ENCODE measurements around the gene TSPAN33. TPM values are rescaled to one million over a fixed set of nuclear protein-coding genes. Genes with fewer than 3 reads are reported as not detected.

TSPAN33 gene
- total and polyA plus RNA-seq, 10 of the 15 experiments (the other 5 are each of a cell fraction or from before 2014, with no cell fraction given): 12.0 to 123 (median 86.3) TPM

- TF ChIP-seq ZNF592 (IDR thresholded peaks at IDR 0.05) (no peak), ZNF384 (IDR thresholded peaks at IDR 0.05; ENCODE audit: borderline replicate concordance, low read depth, low read length) (no peak)
Measured at GRCh38 chr7:129184981-129185670, 40.6 kb downstream of the TSPAN33 start (continued).

GRCh38 chr7:129186749-129187260 is 42.3 kb downstream of the TSPAN33 start:
- no TSS peak for BruUV-seq (replicated peaks)
- FAIRE-seq: no peak
- Histone ChIP-seq H3K27me3 (replicated peaks in 1 of 2; ENCODE audit: control insufficient read depth in 2 of 2, insufficient read depth in 2 of 2, low read length in 1 of 2) (0 out of 4 replicates have a peak, but pooled peaks cover 0 to 1% of the 10 kb centered on the region in 2 experiments), H3K9ac (ENCODE audit: control insufficient read depth, insufficient read depth, low read length) (no peak overlapping the region), H4K20me1 (ENCODE audit: control insufficient read depth, insufficient read depth) (no peaks in the 10 kb centered on the region), H3K4me2 (ENCODE audit: control insufficient read depth, insufficient read depth) (no peak overlapping the region), H3K36me3 (ENCODE audit: control insufficient read depth in 2 of 2, insufficient read depth in 2 of 2, low read length in 1 of 2) (no peaks in the 10 kb centered on the region), H3K4me3 (no peak overlapping the region), H3K79me2 (ENCODE audit: control insufficient read depth, insufficient read depth, low read length) (no peaks in the 10 kb centered on the region; the same call in 1 of the 2 replicates), H3K9me3 (replicated peaks; ENCODE audit: control insufficient read depth, insufficient read depth, low read length) (no peaks in the 10 kb centered on the region), H3K4me1 (ENCODE audit: control insufficient read depth, insufficient read depth, low read length) (peaks cover 8% of the 10 kb centered on the region), H3K27ac (ENCODE audit: control insufficient read depth, insufficient read depth) (no peak overlapping the region), H2AFZ (ENCODE audit: control insufficient read depth, low read depth, low read length) (no peak overlapping the region)
- in situ Hi-C loops (cut with MboI) (no loop called here), intact Hi-C loops (cut with micrococcal nuclease; ENCODE audit: unreplicated experiment) (no loop called here)
- SMC1A ChIA-PET (ENCODE audit: uncharacterized antibody, unreplicated experiment): interaction anchor here (0.7 kb wide), 1 partner anchor 17 kb away, joined by 3 read pairs; no protein-coding TSS in a partner anchor
- CTCF ChIA-PET: no interaction called here
- 76% methylated on average over 6 of the region's 6 CpGs for WGBS (ENCODE audit: insufficient coverage, insufficient replicate concordance, low lambda C conversion rate, missing lambda C conversion rate)
- TF ChIP-seq ZBTB4 (CRISPR knock-in tag; IDR thresholded peaks at IDR 0.05): no peak
- TF ChIP-seq PAX5 (IDR thresholded peaks at IDR 0.05; ENCODE audit: borderline replicate concordance, low read depth, low read length): 0 out of 2 replicates have a peak, but pooled peaks have one; percentile 1
- RAD21 ChIA-PET (ENCODE audit: unreplicated experiment): no interaction called here
- ATAC-seq: no peak
- DNase-seq (ENCODE audit: low read depth, low spot score): no peak
- POLR2A ChIA-PET: no interaction called here

Measured in GM12878 (cell line).